ENCODE data around the gene MAP3K10.

MAP3K10 gene

GRCh38 chr19:40247735-40248262, 56.6 kb downstream of the MAP3K10 start:
- no peak for DNase-seq (ENCODE audit: low read depth in 2 of 3, low spot score in 1 of 3)

- DNase-seq (ENCODE audit: low read depth in 2 of 3, low spot score in 1 of 3): no peak
These were observed 58.0 kb downstream of the MAP3K10 start for GRCh38 chr19:40249201-40249600.

DNA sequence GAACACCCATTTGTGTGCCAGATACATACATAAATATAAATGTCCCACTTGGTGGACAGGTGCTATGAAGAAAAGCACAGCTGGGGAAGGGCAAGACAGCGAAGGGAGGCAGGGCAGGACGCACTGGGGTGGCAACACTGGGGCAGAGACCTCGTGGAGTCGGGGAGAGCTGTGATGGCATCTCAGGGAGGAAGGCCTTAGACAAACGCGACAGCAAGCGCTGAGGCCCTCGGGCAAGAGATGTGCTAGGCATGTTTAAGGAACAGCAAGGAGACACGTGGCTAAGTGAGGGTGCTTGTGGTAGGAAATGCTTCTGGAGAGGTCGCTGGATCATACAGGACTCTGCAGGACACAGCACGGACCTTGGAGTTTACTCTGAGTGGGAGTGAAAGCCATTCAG, 58.6 kb downstream of the MAP3K10 start:
- no peak for DNase-seq (ENCODE audit: low read depth in 2 of 3, low spot score in 1 of 3)

GRCh38 chr19:40251244-40251643, 60.0 kb downstream of the MAP3K10 start:
- no peak for DNase-seq (ENCODE audit: low read depth in 2 of 3, low spot score in 1 of 3)

DNA sequence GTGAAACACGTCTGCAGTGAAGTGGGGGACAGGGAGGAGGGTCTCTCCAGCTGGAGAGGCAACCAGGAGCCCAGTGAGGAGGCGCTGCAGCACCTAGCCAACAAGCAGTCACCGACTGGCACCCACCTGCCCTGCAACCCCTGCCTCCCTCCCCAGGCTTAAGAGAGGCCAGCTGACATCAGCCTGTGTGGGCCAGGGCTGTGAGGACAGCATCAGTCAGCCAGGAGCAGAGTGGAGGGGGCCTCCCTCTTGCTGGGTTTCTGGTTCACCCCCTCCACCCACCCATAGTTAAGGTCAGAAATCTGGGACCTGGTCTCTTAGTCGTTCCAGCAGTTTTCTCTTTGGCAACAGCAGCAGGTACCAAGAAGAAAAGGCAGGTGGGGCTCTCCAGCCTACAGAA, 60.8 kb downstream of the MAP3K10 start:
- no peak for DNase-seq (ENCODE audit: low read depth in 2 of 3, low spot score in 1 of 3)

GRCh38 chr19:40252395-40252794, 61.2 kb downstream of the MAP3K10 start:
- DNase-seq (ENCODE audit: low read depth in 2 of 3, low spot score in 1 of 3): no peak

- no peak for DNase-seq (ENCODE audit: low read depth in 2 of 3, low spot score in 1 of 3)
These were observed 62.4 kb downstream of the MAP3K10 start for GRCh38 chr19:40253611-40254092.

- DNase-seq (ENCODE audit: low read depth in 2 of 3, low spot score in 1 of 3): no peak
These were observed 63.6 kb downstream of the MAP3K10 start for GRCh38 chr19:40254714-40255418.

DNA sequence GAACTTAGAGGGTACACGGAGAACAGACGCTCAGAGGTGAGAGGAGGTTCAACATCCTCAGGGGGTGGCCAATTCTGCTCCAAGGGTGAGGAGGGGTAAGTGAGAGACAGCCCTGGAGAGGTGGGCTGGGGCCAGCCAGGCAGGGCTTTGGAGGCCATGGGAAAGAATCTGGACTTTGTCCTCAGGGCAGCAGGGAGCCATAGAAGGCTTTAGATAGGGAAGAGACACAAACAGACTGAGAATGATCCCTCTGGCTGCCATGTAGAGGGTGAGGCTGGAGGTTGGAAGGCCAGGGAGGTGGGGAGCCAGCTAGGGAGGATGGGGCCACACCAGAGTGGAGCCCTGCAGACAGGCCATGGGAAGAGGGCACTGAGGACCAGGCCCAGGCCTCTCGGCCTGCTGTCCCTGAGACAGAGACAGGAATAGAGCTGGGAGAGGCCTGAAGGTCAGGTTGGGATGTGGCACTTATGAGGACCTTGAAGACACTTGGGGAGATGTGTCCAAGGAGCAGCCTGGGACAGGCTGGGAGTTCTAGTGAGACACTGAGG, 64.5 kb downstream of the MAP3K10 start:
- DNase-seq (ENCODE audit: low read depth in 2 of 3, low spot score in 1 of 3): no peak

GRCh38 chr19:40256512-40256911, 65.3 kb downstream of the MAP3K10 start:
- DNase-seq (ENCODE audit: low read depth in 2 of 3, low spot score in 1 of 3): no peak

- no peak for DNase-seq (ENCODE audit: low read depth in 2 of 3, low spot score in 1 of 3)
These were observed 65.9 kb downstream of the MAP3K10 start for GRCh38 chr19:40257096-40257517.

DNA sequence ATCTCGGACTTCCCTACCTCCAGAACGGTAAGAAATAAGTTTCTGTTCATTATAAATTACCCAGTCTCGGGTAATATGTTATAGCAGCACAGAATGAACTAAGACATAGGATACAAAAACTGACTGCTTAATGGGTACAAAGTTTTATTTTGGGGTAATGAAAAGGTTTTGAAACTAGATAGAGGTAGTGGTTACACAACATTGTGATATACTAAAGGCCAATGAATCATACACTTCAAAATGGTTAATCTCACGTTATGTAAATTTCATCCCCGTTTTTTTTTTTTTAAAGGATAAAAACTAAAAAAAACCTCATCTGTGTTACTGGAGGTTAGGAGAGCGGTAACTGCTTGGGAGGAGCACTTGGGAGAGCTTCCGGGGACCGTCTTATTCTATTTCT, 70.4 kb downstream of the MAP3K10 start:
- DNase-seq (ENCODE audit: low read depth in 2 of 3, low spot score in 1 of 3): no peak

- no peak for DNase-seq (ENCODE audit: low read depth in 2 of 3, low spot score in 1 of 3)
These were observed 71.2 kb downstream of the MAP3K10 start for GRCh38 chr19:40262422-40262821.

DNA sequence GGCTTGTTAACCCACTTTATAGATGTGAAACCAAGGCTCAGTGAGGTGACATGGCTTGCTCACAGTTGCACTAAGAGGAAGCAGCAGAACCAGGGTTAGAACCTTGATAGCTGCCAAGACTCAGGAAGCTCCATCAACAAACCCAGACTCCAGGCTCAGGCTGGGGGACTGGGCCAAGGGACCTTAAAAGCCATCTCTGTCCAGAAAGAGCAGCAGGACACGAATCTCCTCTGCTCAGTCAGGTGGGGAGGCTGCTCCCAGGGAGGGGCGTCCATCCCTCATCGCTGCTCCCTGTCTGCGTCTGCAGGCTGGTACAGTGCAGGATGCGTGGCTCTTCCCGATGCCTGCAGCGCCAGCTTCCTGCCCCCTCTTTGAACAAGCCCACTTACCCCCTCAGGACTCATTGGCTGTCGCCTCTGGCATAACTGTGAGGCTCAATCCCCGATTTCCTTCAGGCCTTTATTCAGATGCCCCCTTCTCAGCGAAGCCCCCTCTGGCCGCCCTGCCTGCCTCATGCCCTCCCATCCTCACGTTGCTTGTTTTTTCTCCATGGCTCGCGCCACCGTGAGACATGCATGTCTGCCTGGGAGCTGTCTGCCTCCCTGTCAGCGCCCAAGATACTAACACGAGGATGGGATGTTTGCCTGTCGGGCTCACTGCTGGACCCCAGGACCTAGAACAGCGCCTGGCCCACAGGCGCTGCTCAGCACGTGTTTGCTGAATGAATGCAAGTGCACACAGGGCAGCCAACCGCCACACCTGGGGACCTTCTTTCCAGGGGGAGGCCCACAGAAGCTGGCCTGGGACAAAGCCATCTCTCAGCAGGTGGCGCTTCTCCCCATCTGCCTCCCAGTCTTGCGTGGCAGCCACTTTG, 72.5 kb downstream of the MAP3K10 start:
- no peak for DNase-seq (ENCODE audit: low read depth in 2 of 3, low spot score in 1 of 3)

- DNase-seq (ENCODE audit: low read depth in 2 of 3, low spot score in 1 of 3): no peak
These were observed 73.3 kb downstream of the MAP3K10 start for GRCh38 chr19:40264314-40265054.

Data from stimulated activated CD4-positive, alpha-beta T cell treated with anti-CD3 and anti-CD28 coated beads, Interleukin-12 subunit alpha, Interleukin-12 subunit beta, amount 100 ng/mL, for 48 hours (primary cell).